ENCODE results near the gene LMLN.

GRCh38 chr3:198025644-198026043, 65.6 kb downstream of the LMLN start:
- TF ChIP-seq NFIC (IDR thresholded peaks at IDR 0.05) (no peak), REST (IDR thresholded peaks at IDR 0.05; ENCODE audit: low read depth) (no peak), USF1 (IDR thresholded peaks at IDR 0.05) (no peak), TCF12 (IDR thresholded peaks at IDR 0.05; ENCODE audit: low read depth) (no peak)
